Lung microvascular endothelial cell (primary cell): ENCODE results near the gene RERE. TPM values are rescaled to one million over a fixed set of nuclear protein-coding genes. Genes with fewer than 3 reads are reported as not detected.
A peak's percentile ranks its signal among the peaks of the same experiment; 100 is the strongest.

Source experiments
- DNase-seq, 2 donors: peaks; one replicate each; pipeline versions ENCODE4 v3.0.0 to v3.0.0-alpha.2; 2010; ENCODE audit warnings: low read depth in 2 of 2
- total RNA-seq: library from RNA; depleted of rRNA; stranded (reverse); fragments of >200 nt; gene quantifications from 2 replicates; pipeline ENCODE4 v1.2.1, GENCODE V29; 2014

RERE gene
- total RNA-seq, 1 donor from 2014 or later, result 86.5 TPM

- no peak for DNase-seq
Measured at GRCh38 chr1:8409606-8410005, 407.8 kb downstream of the RERE start.

GRCh38 chr1:8409106-8409505 is 408.3 kb downstream of the RERE start:
- peak; percentile 64 to 70 for DNase-seq

GRCh38 chr1:8408151-8408839 is 409.1 kb downstream of the RERE start:
- peak; percentile 62 to 90 for DNase-seq

- no peak for DNase-seq
Measured at GRCh38 chr1:8407652-8408051, 409.8 kb downstream of the RERE start.

- DNase-seq, result no peak
Measured at GRCh38 chr1:8406960-8407359, 410.5 kb downstream of the RERE start.

- DNase-seq, result no peak
Measured at GRCh38 chr1:8406011-8406410, 411.4 kb downstream of the RERE start.

GRCh38 chr1:8404460-8405370 is 412.7 kb downstream of the RERE start:
- DNase-seq, result no peak

GRCh38 chr1:8402109-8402710 is 415.2 kb downstream of the RERE start:
- no peak for DNase-seq

- no peak for DNase-seq
Measured at GRCh38 chr1:8398677-8399076, 418.8 kb downstream of the RERE start.

- no peak for DNase-seq
Measured at GRCh38 chr1:8398086-8398485, 419.4 kb downstream of the RERE start.

- peak; percentile 52 to 60 for DNase-seq
Measured at GRCh38 chr1:8397511-8397910, 419.9 kb downstream of the RERE start.

GRCh38 chr1:8396786-8397406 is 420.5 kb downstream of the RERE start:
- DNase-seq, result peak in 1 of 2 donors; percentile 83

- peak in 1 of 2 donors; percentile 58 for DNase-seq
Measured at GRCh38 chr1:8396083-8396785, 421.2 kb downstream of the RERE start.

GRCh38 chr1:8395433-8395866 is 422.0 kb downstream of the RERE start:
- DNase-seq, result peak in 1 of 2 donors; percentile 31

GRCh38 chr1:8394456-8395321 is 422.8 kb downstream of the RERE start:
- peak; percentile 38 to 90 for DNase-seq

- DNase-seq, result no peak
Measured at GRCh38 chr1:8392522-8392921, 424.9 kb downstream of the RERE start.

- no peak for DNase-seq
Measured at GRCh38 chr1:8390707-8391106, 426.7 kb downstream of the RERE start.

GRCh38 chr1:8389958-8390535 is 427.4 kb downstream of the RERE start:
- no peak for DNase-seq

- no peak for DNase-seq
Measured at GRCh38 chr1:8388732-8389562, 428.5 kb downstream of the RERE start.
